Activated T-helper 2 cell treated with anti-CD3 and anti-CD28 coated beads, Interferon-gamma antibody, Interleukin-2, Interleukin-4, amounts not matched to agents 10 μg/mL and 5 μg/mL and 100 μg/mL, durations not matched to agents 14 hours and 24 hours and 36 hours (primary cell): ENCODE results near the gene SART3. TPM values are rescaled to one million over a fixed set of nuclear protein-coding genes. Genes with fewer than 3 reads are reported as not detected.

Experiments
- DNase-seq: peaks from one replicate; pipeline ENCODE4 v3.0.0; 2021; ENCODE audit warnings: low spot score
- H3K27ac Mint-ChIP-seq: one replicate; pipeline ENCODE4 v1.8.0; 2021; ENCODE audit warnings: mixed read lengths
- H3K27me3 Mint-ChIP-seq: one replicate; pipeline ENCODE4 v1.8.0; 2021; ENCODE audit warnings: low read depth, mixed read lengths
- H3K36me3 Mint-ChIP-seq: one replicate; pipeline ENCODE4 v1.8.0; 2021; ENCODE audit warnings: low read depth, mixed read lengths
- H3K4me1 Mint-ChIP-seq: one replicate; pipeline ENCODE4 v1.8.0; 2021; ENCODE audit warnings: low read depth, mixed read lengths
- H3K4me3 Mint-ChIP-seq: one replicate; pipeline ENCODE4 v1.8.0; 2021; ENCODE audit warnings: low read depth, mild to moderate bottlenecking, moderate library complexity, mixed read lengths
- H3K9me3 Mint-ChIP-seq: one replicate; pipeline ENCODE4 v1.8.0; 2021; ENCODE audit warnings: mixed read lengths
- intact Hi-C: fragments of 100-400 bp; cut with micrococcal nuclease; formaldehyde crosslinking; loops from one replicate; pipeline ENCODE4 v1.15.1; 2023
- total RNA-seq: library from RNA; stranded (reverse); gene quantifications from 2 replicates; pipeline ENCODE4 v1.2.3, GENCODE V29; 2022

The SART3 gene
- total RNA-seq, 1 donor from 2014 or later, result 85.8 TPM

- Mint-ChIP-seq H3K36me3 (peaks cover 45% of the 10 kb centered on the region), H3K4me1 (peaks cover 45% of the 10 kb centered on the region), H3K9me3 (no peaks in the 10 kb centered on the region), H3K27ac (peak overlapping the region; percentile 14), H3K4me3 (no peak overlapping the region), H3K27me3 (peaks cover 3% of the 10 kb centered on the region)
- no peak for DNase-seq
- intact Hi-C loops, result no loop called here
Measured at GRCh38 chr12:108570743-108571608, 10.0 kb upstream of the SART3 start.

DNA sequence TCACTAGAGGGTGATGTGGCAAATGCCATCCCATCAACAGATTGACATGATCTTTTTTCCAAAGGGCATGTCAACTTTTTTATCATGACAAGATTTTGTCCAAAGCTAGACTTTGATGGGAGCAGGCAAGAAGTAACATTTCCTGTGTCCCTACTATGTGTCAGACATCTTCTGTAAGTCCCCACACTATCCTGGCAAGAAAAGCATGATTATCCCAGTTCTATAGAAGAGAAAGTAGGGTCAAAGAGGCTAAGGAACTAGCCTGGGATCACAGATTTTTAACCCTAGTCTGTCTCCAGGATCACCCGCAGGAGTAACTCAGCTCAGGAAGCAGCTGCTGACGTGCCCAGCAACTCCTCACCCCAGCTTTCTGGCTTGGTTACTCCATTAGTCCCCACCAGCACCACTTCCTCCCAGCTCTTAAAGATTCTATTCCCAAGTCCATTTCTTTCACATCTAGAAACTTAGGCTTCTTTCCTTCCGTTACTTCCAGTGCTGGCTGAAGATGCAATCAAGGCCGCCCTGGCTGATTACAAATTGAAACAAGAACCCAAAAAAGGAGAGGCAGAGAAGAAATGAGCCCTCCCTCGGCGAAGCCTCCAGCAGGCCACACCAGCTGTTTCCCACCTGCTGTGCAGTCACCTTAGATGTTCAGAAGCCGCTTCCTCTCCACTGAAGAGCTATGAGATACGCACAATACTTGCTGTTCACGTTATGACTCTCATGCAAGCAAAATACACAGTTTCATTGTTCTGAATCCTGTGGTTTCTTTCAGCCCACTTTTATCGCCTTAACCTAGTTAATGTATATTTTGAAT lies 7.6 kb upstream of the SART3 start:
- no peaks in the 10 kb centered on the region for H3K27me3 Mint-ChIP-seq
- intact Hi-C loops, result loop anchor here (1.0 kb wide), 2 partner anchors 49 to 65 kb away; partner anchors contain the start of gene SELPLG
- peak; percentile 73 for DNase-seq
- H3K4me1 Mint-ChIP-seq, result peaks cover 37% of the 10 kb centered on the region
- H3K4me3 Mint-ChIP-seq, result peak overlapping the region; percentile 59
- peaks cover 69% of the 10 kb centered on the region for H3K36me3 Mint-ChIP-seq
- no peaks in the 10 kb centered on the region for H3K9me3 Mint-ChIP-seq
- peak overlapping the region; percentile 88 for H3K27ac Mint-ChIP-seq

DNA sequence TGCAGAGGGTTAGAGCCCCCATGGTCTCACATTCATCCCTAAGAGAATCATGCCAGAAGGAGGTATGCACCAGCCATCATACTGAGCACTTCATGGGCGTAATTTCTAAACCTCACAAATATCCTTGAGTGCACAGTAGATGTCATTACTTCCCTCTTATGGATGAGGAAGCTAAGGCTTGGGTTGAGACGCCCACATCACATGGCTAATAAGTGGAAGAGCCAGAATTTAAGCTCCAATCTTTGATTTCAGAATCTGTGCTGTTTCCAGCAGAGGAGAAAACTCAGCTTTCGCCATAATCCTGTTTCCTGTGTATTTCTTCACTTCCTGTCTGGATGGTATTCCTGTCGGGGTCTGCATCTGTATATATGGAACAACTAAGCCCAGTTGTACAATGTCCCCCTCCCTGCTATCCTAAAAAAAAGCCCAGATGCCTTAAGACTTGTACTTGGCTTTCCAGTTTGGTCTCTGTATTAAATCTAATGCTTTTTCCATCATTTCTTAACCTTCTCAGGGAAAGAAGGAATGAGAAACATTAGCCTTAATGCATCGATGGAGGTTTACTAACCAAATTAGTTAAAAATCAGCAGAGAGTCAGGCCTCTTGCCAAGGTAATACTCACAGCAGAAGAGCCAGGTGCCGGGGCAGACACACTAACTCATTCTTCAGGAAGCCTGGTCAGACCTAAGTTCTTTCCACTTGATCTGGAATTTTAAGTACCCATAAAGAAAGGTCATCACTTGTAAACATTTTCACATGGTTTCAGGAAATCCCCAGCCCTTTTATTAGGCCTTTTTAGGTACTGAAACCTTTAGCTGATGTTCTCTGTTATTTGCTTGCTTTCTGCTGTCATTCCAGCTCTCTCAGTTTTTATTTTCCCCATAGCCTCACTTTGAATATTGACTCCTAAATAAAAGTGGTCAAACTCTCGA lies 6.7 kb upstream of the SART3 start:
- Mint-ChIP-seq H3K27me3 (no peaks in the 10 kb centered on the region), H3K4me3 (no peak overlapping the region), H3K27ac (peak overlapping the region; percentile 88), H3K36me3 (peaks cover 70% of the 10 kb centered on the region), H3K4me1 (peaks cover 29% of the 10 kb centered on the region), H3K9me3 (no peaks in the 10 kb centered on the region)
- no peak for DNase-seq
- intact Hi-C loops, result no loop called here

- DNase-seq, result no peak
- H3K36me3 Mint-ChIP-seq, result peaks cover 70% of the 10 kb centered on the region
- no peak overlapping the region for H3K4me3 Mint-ChIP-seq
- no peaks in the 10 kb centered on the region for H3K9me3 Mint-ChIP-seq
- peaks cover 31% of the 10 kb centered on the region for H3K4me1 Mint-ChIP-seq
- intact Hi-C loops, result no loop called here
- no peak overlapping the region for H3K27ac Mint-ChIP-seq
- no peaks in the 10 kb centered on the region for H3K27me3 Mint-ChIP-seq
Measured at GRCh38 chr12:108566452-108566851, 5.5 kb upstream of the SART3 start.

- H3K27me3 Mint-ChIP-seq, result no peaks in the 10 kb centered on the region
- intact Hi-C loops, result no loop called here
- no peaks in the 10 kb centered on the region for H3K9me3 Mint-ChIP-seq
- DNase-seq, result no peak
- peaks cover 31% of the 10 kb centered on the region for H3K4me1 Mint-ChIP-seq
- H3K27ac Mint-ChIP-seq, result no peak overlapping the region
- peaks cover 70% of the 10 kb centered on the region for H3K36me3 Mint-ChIP-seq
- H3K4me3 Mint-ChIP-seq, result no peak overlapping the region
Measured at GRCh38 chr12:108565976-108566375, 5.0 kb upstream of the SART3 start.

- Mint-ChIP-seq H3K27me3 (no peaks in the 10 kb centered on the region), H3K4me1 (peaks cover 27% of the 10 kb centered on the region), H3K36me3 (peaks cover 67% of the 10 kb centered on the region), H3K9me3 (no peaks in the 10 kb centered on the region), H3K27ac (no peak overlapping the region), H3K4me3 (no peak overlapping the region)
- intact Hi-C loops, result no loop called here
- no peak for DNase-seq
Measured at GRCh38 chr12:108565146-108565545, 4.2 kb upstream of the SART3 start.

DNA sequence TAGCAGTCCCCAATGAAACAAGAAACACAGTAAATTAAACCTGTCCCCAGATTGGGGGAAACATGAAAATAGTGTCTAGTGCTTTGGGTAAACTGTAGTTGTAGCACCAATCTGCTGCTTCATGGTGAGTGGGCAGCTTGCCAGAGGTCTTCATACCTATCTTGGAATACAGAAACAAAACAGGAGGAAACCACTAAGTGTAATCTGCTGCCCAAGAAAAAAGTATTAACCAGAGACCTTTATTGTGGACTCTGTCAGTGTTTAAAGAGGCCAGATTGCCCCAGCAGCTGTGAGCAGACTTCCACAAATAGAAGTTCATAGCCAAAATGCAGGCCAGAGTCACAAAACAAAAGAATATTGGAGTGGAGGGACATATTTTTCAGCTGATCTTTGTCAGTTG lies 3.8 kb upstream of the SART3 start:
- Mint-ChIP-seq H3K4me1 (peaks cover 30% of the 10 kb centered on the region), H3K36me3 (peaks cover 70% of the 10 kb centered on the region), H3K9me3 (no peaks in the 10 kb centered on the region), H3K4me3 (no peak overlapping the region), H3K27me3 (no peaks in the 10 kb centered on the region), H3K27ac (no peak overlapping the region)
- DNase-seq, result no peak
- intact Hi-C loops, result loop anchor here (5.0 kb wide), 1 partner anchor 488 kb away; the partner anchor contains the start of gene USP30

DNA sequence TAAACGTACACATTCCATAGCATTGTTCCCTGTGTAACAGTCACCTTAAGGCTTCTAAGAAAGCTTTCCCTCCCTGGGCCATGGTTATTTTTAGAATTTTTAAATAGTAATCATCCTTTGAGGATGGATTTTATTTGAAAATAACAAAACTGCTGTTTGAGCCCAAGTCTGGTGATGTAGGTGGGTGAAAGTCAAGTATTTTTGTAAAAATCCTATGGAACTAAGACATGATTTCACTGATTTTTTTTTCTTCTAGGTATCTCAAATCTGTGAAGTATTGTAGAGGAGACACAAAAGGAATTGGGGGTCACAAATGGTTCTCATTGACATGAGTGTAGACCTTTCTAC lies 2.8 kb upstream of the SART3 start:
- Mint-ChIP-seq H3K27ac (no peak overlapping the region), H3K36me3 (peaks cover 62% of the 10 kb centered on the region), H3K27me3 (no peaks in the 10 kb centered on the region), H3K9me3 (no peaks in the 10 kb centered on the region), H3K4me3 (no peak overlapping the region), H3K4me1 (peaks cover 29% of the 10 kb centered on the region)
- intact Hi-C loops, result loop anchor here (1.0 to 5.0 kb wide), 10 partner anchors 55 to 530 kb away; partner anchors contain the start of genes ALKBH2, CORO1C, SSH1 and USP30
- DNase-seq, result no peak

- Mint-ChIP-seq H3K9me3 (no peaks in the 10 kb centered on the region), H3K36me3 (peaks cover 59% of the 10 kb centered on the region), H3K4me3 (peak overlapping the region; percentile 100), H3K4me1 (peaks cover 26% of the 10 kb centered on the region), H3K27ac (peak overlapping the region; percentile 87), H3K27me3 (no peaks in the 10 kb centered on the region)
- intact Hi-C loops, result loop anchor here (1.0 to 5.0 kb wide), 10 partner anchors 55 to 530 kb away; partner anchors contain the start of genes ALKBH2, CORO1C, SSH1 and USP30
- peak; percentile 81 for DNase-seq
Measured at GRCh38 chr12:108563136-108563803, 2.3 kb upstream of the SART3 start.

GRCh38 chr12:108562348-108563135 lies 1.6 kb upstream of the SART3 start, which contains the start of gene ISCU:
ISCU (plus strand) TSS chr12:108562596; CDS start chr12:108562623, 27 bp downstream.
- H3K27ac Mint-ChIP-seq, result peak within 1 kb of the TSS; percentile 100
- no peaks in the 10 kb centered on the region for H3K9me3 Mint-ChIP-seq
- H3K4me3 Mint-ChIP-seq, result peak within 1 kb of the TSS; percentile 100
- no peaks in the 10 kb centered on the region for H3K27me3 Mint-ChIP-seq
- DNase-seq, result peak; percentile 98
- H3K36me3 Mint-ChIP-seq, result peaks cover 58% of the 10 kb centered on the region
- H3K4me1 Mint-ChIP-seq, result peaks cover 23% of the 10 kb centered on the region
- intact Hi-C loops, result loop anchor here (1.0 to 5.0 kb wide), 10 partner anchors 56 to 531 kb away; partner anchors contain the start of genes ALKBH2, CORO1C, SSH1 and USP30

DNA sequence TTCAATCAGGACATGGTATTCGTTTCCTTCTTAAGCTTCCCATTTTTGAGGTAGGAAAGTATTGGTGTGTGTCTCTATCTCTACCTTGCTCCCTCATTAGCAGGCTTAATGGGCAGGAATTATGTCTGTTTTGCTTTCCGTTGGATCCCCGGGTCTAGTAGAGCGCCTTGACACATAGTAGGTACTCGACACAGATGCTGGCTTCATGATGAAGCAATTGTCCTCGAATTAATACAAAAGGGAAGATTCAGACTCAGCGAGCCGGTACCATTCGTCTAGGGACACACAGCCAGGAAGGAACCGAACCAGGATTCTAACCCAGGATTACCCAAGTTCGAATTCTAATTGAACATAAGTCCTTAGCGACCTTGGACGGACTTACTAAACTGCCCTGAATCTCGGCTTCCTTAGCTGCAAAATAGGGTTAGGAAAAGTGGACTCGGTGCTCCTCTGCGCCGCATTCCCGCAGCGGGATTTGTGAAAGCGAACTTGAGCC lies 927 bp upstream of the SART3 start:
- Mint-ChIP-seq H3K27me3 (no peaks in the 10 kb centered on the region), H3K4me3 (peak overlapping the region; percentile 100), H3K36me3 (peaks cover 56% of the 10 kb centered on the region), H3K27ac (peak overlapping the region; percentile 100), H3K9me3 (no peaks in the 10 kb centered on the region), H3K4me1 (peaks cover 26% of the 10 kb centered on the region)
- DNase-seq, result no peak
- intact Hi-C loops, result loop anchor here (1.0 to 5.0 kb wide), 5 partner anchors 47 to 490 kb away; partner anchors contain the start of genes CORO1C, FICD, SSH1 and USP30
